NCI-H510A treated with DMSO at 0.1 percent for 48 hours (cell line): Measurements from ENCODE around the gene SH3RF3.
"Not testable (repeated sequence)": the region's sequence is repeated elsewhere in the genome, so short reads cannot be mapped to it uniquely, and the experiment has no call there.

Experiments used
- DNase-seq: peaks from one replicate; lab custom pipeline; 2025; lab: John Stamatoyannopoulos, UW

SH3RF3 gene

GRCh38 chr2:109220860-109221259, 91.9 kb downstream of the SH3RF3 start:
- DNase-seq = no peak

DNA sequence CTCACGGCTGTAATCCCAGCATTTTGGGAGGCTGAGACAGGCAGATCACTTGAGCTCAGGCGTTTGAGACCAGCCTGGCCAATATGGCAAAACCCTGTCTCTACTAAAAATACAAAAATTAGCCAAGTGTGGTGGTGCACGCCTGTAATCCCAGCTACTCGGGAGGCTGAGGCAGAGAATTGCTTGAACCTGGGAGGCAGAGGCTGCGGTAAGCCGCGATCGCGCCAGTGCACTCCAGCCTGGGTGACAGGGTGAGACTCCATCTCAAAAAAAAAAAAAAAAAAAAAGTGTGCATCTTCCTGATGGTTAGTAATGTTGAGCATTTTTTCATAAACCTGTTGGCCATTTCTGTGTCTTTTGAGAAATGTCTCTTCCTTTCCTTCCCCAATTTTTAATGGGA, 92.3 kb downstream of the SH3RF3 start:
- DNase-seq = not testable (repeated sequence)

GRCh38 chr2:109222422-109222821, 93.4 kb downstream of the SH3RF3 start:
- no peak for DNase-seq

GRCh38 chr2:109222825-109223471, 93.9 kb downstream of the SH3RF3 start:
- peak; percentile 16 for DNase-seq

- DNase-seq = no peak
These were observed 94.5 kb downstream of the SH3RF3 start for GRCh38 chr2:109223490-109223889.

DNA sequence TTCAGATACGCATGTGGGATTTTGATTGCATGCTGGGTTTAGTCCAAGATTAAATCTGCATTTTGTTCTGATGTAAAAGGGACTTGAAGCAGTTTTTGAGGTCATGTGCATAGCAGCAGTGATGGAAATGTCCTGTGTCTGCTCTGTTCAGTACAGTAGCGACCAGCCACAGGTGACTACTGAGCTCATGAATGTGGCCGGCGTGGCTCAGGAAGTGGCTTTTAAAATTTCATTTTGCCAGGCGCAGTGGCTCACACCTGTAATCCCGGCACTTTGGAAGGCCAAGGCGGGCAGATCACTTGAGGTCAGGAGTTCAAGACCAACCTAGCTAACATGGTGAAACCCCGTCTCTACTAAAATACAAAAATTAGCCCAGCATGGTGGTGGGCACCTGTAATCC, 95.3 kb downstream of the SH3RF3 start:
- not testable (repeated sequence) for DNase-seq

DNA sequence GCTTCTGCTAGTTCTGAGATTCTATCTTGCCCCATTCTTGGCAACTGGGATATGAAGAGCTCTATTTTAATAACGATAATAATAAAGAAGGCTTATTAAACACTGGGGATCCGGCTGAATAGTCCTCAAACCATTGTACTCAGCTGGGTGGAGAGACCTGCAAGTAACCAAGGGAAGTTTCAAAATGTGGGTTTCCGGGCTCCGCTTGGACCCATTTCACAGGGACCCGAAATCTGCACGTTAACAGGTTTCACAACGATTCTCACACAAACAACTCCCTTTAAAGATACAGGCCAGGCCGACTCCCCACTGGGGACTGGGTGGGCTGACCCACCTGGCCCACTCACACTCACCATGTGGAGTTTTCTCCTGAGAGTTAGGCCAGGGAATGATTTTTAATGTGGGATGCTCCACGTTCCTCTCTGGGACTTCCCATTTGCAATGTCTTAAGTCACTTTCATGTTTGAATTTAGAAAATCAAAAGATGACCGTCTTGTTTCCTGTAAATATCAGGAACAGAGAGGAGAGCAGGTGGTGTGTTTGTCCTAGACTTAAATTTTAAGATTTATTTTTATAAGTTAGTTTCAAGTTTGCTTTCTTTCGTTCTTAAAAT, 96.3 kb downstream of the SH3RF3 start:
- DNase-seq = no peak

DNA sequence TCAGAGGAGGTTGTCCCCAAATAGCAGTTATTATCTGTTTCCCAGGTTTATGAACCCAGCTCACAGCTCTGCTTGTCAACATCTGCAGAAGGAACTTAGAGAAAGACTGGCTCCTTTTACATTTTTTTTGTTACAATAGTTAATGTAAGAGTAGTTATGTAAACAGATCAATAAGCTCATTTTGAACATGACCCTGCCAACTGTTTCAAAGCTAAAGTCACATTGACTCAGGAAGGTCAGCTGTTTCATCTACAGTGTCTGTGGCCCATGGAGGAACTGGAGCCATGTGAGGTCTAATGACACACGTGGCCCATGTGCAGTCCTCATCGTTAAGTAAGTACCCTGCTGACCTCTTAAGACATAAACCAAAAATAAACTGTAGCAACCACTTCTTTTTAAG, 97.1 kb downstream of the SH3RF3 start:
- DNase-seq = peak; percentile 30

DNA sequence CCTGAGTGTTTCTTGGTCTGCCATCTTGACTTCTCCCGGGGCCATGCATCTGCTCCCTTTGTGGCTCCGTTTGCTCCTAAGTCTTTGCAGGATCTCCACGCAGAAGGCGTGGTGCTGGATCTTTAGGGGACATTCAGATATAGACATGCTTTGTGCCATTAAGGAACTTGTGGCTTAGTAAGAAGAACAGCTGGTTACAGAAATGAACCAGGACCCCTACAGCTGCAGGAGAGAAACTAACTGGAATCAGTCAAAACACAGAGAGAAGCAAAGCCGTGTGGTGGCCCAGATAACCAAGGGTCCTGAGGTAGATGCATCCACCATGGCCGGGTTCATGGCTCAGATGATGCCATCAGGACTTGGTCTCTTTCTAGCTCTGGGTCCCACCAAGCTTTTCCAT, 97.6 kb downstream of the SH3RF3 start:
- DNase-seq = no peak

DNA sequence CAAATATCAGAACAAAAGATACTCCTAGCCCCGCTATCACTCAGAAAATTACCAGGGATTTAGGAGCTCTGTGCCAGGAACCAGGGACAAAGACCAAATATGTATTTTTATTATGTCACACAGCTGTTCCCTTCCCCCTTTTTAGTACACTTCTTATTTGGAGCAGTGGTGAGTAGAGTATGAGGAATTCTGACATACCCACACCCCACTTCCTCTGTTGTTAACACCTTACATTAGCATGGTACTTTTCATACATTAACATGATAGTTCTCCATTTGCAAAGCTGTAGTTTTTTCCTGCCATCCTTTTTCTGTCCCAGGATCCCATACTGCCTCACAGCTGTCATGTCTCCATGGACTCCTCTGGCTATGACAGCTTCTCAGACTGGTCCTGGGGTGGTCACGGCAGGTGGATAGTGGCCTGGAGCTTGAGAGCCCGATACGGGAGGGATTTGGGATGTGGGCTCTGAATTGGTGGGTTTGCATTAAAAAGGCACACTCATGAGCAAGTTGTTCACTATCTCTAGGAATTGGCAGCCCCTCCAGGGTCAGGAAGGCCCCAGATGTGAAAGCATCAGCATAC, 100.2 kb downstream of the SH3RF3 start:
- no peak for DNase-seq

- no peak for DNase-seq
These were observed 102.0 kb downstream of the SH3RF3 start for GRCh38 chr2:109230941-109231420.

GRCh38 chr2:109231428-109231827, 102.4 kb downstream of the SH3RF3 start:
- no peak for DNase-seq

GRCh38 chr2:109231996-109232705, 103.1 kb downstream of the SH3RF3 start:
- DNase-seq = no peak

DNA sequence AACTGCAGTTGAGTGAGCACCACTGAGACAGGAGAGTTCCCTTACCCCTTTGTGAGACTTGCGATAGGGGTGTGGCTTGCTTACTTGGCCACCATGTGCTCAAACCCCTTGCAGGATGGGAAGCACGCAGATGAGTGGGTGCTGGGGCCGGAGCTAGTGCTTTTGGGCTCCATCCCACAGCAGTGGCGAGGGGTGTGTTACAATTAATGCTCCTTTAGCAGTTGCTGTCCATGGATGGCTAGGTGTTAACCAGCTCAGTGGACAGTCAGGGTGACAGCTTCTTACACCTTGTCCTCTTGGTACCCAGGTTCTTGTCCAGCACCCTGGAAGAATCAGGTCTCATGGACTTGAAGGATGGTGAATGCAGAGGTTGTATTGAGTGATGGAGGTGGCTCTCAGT, 103.9 kb downstream of the SH3RF3 start:
- DNase-seq = no peak

DNA sequence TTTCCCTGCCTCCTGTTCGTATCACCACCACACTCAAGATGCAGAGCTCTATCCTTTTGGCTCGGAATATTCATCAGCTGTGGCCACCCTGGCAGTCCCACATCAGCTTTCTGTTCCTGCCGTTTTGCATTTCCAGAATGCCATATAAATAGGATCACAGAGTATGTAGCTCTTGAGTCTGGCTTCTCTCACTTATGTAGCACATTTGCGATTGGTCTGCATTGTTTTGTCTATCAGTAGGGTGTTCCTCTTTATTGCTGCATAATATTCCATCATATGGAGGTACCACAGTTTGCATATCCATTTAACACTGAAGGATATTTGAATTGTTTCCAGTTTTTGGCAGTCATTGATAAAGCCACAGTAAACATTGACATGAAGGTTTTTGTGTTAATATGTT, 104.6 kb downstream of the SH3RF3 start:
- no peak for DNase-seq

DNA sequence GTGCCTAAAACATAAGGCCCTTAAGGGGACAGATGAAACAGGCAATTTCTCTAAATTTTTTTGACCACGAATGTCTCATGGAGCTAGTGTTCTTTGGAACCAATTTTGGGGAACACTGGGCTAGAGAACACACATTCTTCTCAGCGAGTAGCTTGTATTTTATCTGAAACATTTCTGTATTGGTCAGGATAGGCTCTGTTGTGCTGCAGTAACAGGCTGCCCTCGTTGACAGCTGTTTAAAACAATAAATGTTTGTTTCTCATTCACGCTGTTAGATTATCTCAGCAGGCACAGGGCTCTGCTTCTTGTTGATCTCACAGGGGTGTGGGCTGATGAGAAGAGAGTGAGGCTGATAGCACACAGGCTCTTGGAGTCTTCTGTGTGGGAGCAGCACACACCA, 105.3 kb downstream of the SH3RF3 start:
- DNase-seq = no peak

- no peak for DNase-seq
These were observed 107.1 kb downstream of the SH3RF3 start for GRCh38 chr2:109236147-109236546.

GRCh38 chr2:109237792-109238191, 108.8 kb downstream of the SH3RF3 start:
- no peak for DNase-seq

- DNase-seq = peak; percentile 24
These were observed 109.6 kb downstream of the SH3RF3 start for GRCh38 chr2:109238580-109238979.

GRCh38 chr2:109239720-109240119, 110.7 kb downstream of the SH3RF3 start:
- no peak for DNase-seq

DNA sequence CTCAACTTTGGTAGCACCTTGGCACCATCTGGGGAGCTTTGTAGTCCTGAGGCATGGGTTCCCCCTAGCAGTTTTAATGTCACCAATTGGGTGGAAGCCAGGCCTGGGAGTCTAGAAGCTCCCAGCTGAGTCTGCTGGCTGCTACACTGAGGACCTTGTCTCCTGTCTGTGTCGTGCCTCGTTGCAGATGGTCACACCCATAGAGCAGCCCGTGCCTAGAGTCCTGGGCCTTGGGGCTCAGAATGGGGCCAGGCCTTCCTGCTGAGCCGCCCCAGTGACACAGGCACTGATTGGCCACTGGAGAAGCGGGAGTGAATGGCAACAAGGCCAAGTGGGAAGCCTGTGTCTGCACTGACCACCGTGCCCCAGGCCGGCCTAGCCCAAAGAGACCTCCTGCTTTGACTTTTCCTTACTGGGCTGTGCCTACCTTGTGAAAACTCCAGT, 113.2 kb downstream of the SH3RF3 start:
- DNase-seq = no peak

DNA sequence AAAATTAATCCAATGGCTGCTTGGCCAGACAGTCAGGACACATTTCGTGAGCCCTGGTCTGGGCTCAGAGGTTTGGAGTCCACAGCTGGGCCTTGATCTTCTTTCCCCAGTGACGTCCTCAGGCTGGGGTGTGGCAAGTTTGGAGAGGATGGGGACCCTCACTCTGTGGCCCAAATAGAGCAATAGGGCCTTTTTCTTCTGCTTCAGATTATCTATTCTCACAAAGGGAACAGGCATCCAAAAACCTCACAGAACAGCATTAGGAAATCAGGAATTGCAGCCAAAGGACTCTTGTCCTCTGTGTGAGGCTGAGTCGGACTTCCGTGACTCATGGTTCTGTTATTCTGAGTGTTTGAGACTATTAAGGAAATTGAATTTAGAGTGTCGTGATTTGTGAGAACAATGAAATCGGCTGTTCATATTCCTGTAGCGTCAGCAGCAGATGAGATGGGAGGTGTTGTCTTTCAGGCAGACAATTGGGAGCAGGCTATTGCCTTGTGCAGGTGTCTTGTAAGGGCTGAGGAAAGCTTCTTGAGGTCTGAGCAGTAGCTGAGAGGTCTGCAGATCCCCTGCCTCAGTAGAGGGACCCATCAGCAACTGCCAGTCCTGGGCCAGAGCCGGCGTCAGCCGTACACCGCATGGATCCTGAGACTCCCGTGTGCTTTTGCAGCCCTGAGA, 113.8 kb downstream of the SH3RF3 start:
- DNase-seq = no peak
